Inflammatory macrophage treated with lipopolysaccharide for 1 hour (primary cell): Measurements from ENCODE around the gene DOCK2.
"Not testable (repeated sequence)": the region's sequence is repeated elsewhere in the genome, so short reads cannot be mapped to it uniquely, and the experiment has no call there.

Experiments
- DNase-seq, 2 donors: peaks; one replicate each; pipeline ENCODE4 v3.0.0-alpha.2; 2020 to 2022

DOCK2 gene

GRCh38 chr5:169797577-169797976, 160.5 kb downstream of the DOCK2 start:
- no peak for DNase-seq

DNA sequence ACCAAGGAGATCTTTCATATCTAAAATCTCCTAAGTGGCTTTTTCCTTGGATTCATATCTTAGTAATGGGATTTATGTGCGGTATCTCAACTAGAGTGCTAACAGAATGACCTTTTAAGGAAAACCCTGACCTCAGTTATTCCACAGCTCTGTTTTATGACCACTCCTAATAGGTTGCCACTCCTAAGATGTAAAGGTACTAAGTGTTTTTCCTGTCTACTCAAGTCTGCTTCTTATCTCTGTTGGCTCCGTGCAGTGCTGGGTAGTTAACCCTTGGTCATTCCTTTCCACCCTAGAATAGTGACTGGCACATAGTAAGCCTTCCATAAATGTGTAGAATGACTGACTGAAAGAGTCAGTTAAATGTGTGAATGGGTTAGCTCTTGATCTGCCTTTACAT, 161.4 kb downstream of the DOCK2 start:
- no peak for DNase-seq

- no peak for DNase-seq
Measured at GRCh38 chr5:169798906-169799660, 162.0 kb downstream of the DOCK2 start.

DNA sequence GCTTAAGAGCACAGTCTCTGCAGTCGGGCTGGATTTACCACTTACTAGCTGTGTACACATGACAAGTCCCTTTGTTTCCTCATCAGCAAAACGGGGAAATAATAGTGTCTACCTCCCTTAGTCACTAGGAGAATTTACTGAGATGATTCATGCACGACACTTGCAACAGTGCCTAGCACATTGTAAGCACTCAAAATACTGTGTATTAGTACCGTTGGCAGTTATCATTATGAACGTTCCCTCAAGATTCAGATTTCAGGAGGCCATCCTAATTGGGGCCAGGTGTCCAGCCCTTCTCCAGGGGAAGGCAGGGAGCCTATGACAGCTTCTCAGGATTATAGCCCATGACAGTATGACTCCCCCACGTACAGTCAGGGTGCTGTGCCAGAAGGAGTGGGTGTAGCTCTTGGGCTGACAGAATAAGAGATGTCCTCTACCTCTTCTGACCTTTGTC, 164.3 kb downstream of the DOCK2 start:
- DNase-seq = peak; percentile 85 to 94

- no peak for DNase-seq
Measured at GRCh38 chr5:169801781-169802180, 164.7 kb downstream of the DOCK2 start.

DNA sequence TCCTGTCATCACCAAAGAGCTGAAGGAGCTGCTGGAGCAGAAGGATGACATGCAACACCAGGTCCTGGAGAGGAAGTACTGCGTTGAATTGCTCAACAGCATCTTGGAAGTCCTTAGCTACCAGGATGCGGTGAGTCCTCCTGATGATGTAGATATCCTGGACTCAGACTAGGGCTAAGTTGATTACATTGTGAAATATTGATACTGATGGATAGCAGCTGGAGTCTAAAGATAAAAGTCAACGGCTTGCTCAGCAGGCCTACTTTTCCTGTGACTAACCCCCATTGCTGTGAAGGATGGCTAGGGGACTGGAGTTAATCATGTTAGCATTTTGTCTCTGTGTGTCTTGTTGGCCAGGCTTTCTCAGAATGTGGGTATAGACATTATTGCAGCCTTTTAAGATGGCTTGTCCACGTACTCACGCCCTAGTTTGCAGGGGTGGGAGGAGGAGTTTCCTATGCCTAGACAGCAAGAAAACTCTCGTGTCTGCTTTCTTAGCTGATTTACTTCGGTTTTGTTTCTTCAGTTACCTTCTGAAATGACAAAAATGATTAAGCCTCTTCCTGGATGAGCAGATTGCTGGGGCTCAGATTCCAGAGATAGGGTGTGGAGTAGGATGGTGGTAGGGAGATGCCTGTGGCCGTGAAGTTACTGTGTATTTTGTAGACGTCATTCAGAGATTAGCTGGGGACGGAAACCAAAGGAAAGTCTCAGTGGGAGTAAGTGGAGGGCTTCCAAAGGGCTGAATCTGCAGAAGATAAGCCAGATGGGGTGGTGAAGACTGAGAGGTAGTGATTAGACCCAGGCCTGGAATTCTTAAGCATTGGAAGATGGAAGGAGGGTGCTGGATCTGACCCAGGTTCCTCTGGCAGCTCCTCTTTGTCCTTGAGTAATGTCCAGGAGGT, 166.3 kb downstream of the DOCK2 start:
- peak; percentile 51 to 86 for DNase-seq

DNA sequence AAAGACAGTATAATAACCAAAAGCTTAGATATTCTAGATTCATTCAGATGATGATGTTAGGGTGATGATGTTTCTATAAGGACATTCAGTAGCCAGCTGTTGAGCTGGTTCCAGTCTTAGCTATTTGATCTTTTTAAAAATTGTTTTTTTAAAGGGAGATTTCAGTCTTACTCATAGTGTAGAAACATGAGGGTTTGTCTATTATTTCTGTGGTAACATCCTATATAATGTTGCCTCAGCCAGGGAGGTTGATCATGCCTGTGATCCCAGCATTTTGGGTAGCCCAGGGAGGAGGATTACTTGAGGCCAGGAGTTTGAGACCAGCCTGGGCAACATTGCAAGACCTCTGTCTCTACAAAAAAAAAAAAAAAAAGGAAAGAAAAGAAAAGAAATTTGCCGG, 167.8 kb downstream of the DOCK2 start:
- DNase-seq = peak in 1 of 2 donors; percentile 17

- peak; percentile 48 to 84 for DNase-seq
Measured at GRCh38 chr5:169805527-169805934, 168.5 kb downstream of the DOCK2 start.

DNA sequence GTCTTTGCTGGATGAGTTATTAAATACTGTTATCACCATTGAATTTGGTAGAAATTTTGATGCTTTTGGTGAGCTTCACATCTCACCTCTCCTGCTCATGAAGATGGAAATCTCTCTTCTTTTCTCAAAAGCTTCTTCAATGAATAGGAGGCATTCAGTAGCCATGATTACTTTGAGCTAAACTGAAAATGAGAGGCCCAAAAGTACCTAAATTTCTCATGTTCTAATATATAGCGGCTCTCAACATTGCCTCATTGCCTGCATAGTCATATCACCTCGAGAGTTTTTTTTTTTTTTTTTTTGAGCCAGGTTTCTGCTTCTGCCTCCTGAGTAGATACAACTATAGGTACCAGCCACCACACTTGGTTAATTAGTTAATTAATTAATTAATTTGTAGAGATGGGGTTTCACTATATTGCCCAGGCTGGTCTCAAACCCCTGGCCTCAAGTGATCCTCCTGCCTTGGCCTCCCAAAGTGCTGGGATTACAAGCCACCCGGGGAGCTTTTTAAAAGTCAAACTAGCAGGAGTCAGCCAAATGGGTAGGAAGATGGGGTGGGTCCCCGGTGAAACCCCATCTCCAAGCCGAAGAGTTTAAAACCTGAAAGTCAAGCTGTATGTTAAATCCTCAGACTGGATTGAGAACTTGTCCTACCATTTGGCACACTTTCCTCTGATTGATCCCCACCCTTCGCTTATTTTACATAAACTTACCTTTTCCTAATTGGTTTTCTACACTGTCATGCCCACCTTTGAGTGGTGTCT, 169.0 kb downstream of the DOCK2 start:
- DNase-seq = peak in 1 of 2 donors; percentile 35

DNA sequence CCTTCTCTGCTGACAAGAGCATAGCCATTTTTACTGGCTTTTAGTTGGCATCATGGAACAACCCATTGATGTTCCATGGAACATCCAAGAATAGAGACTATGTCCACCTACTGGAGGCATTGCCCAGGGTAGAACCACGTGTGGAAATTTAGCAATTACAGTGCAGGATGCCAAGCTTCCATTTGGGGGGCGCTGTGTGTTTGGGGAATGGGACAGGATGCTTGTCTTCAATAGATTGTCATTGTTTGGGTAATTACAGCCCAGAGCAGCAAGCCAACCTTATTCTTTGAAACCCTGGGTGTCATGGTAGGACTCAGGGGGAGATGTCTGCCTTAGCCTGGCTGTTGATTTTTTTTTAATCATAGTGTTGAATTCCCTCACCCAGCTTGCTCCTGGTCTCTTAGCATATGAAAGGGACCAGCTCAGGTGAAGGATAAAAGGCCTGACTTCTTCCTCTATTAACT, 171.1 kb downstream of the DOCK2 start:
- DNase-seq = no peak

DNA sequence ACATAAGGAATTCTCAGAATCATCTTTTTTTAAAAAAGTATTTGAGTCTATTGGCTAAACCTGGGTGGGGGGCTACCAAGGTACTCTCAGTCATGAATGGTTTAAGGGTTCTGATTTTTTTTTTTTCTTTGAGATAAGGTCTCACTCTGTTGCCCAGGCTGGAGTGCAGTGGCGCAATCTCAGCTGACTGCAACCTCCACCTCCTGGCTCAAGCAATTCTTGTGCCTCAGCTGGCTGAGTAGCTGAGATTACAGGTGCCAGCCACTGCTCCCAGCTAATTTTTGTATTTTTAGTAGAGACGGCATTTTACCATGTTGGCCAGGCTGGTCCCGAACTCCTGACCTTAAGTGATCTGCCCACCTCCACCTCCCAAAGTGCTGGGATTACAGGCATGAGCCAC, 171.8 kb downstream of the DOCK2 start:
- not testable (repeated sequence) for DNase-seq

GRCh38 chr5:169809281-169809680, 172.2 kb downstream of the DOCK2 start:
- peak; percentile 20 to 38 for DNase-seq

GRCh38 chr5:169810524-169810923, 173.4 kb downstream of the DOCK2 start:
- peak; percentile 14 to 55 for DNase-seq

- no peak for DNase-seq
Measured at GRCh38 chr5:169811023-169811422, 173.9 kb downstream of the DOCK2 start.

GRCh38 chr5:169811680-169812079, 174.6 kb downstream of the DOCK2 start:
- DNase-seq = no peak

DNA sequence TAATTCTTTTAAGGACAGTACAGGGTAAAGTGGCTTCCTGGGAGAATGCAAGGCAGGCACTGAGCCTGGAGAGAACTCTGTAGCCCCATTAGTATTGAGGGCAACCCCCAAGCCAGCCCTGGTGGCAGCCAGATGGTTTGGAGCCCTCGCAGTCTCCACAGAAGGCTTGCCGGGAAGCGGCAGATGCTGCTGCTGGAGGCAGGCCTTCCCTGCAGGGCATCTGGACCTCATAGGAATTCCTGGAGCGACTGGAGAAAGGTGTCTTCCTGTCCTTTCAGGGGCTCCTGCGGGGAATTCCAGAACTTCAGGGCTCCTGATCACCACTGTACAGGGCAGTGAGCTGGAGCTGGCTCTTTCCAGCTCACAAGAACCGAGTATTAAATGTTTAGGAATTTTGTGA, 175.7 kb downstream of the DOCK2 start:
- no peak for DNase-seq

- DNase-seq = no peak
Measured at GRCh38 chr5:169814045-169814444, 177.0 kb downstream of the DOCK2 start.

GRCh38 chr5:169814522-169814921, 177.4 kb downstream of the DOCK2 start:
- no peak for DNase-seq

GRCh38 chr5:169817031-169817430, 180.0 kb downstream of the DOCK2 start:
- DNase-seq = no peak

DNA sequence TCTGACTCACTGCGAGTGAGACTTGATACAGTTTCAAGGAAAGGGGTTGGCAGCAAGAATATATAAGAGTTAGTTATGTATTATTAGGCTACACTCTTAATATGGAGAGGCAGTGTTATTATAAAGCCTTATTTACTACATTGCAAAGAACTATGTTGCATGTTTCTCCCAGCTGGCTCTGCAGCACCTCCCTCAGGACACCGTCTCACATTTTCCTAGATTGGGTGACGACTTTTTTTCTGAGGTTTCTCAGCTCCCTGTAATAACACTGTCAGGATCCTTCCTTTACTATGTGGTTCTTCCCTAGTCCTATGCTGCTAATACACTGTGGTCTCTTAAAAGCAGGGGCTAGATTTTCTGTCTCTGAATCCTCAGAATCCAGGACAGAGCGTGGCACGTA, 189.5 kb downstream of the DOCK2 start:
- no peak for DNase-seq

GRCh38 chr5:169827769-169828168, 190.7 kb downstream of the DOCK2 start:
- no peak for DNase-seq

DNA sequence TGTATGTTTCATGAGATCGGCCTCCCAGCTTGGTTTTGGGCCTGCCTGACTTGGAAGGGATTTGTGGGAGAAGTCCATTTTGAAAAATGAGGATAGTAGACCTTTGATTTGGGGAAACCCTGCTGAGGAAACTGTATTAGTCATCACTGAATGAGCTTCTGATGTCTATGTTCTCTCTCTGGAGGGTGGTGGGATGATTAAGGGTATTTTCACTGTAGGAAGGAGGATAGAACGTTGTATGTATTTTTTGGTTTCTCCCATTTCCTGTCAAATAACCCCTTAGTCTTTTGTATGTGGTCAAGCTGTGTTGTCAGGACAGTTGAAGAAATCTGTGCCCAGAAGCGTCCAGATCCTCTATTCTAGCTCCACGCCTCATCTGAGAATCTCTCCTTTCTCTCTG, 191.3 kb downstream of the DOCK2 start:
- DNase-seq = peak; percentile 42 to 76

GRCh38 chr5:169831331-169831730, 194.3 kb downstream of the DOCK2 start:
- no peak for DNase-seq
